Tibial nerve (tissue), 4 donors: Measurements from ENCODE around the gene TKFC.
A peak's percentile ranks its signal among the peaks of the same experiment; 100 is the strongest.

Experiments
- EP300 ChIP-seq, 2 donors: sonication (generic); formaldehyde crosslinking; IDR thresholded peaks; one replicate each; pipeline ENCODE4 v1.6.1; 2017; ENCODE audit warnings: antibody characterized with exemption in 2 of 2, mild to moderate bottlenecking in 1 of 2
- TF ChIP-seq, protein P1 (sequence below), 5 experiments: fragments of 200-600 bp in 3 of 5; fragments of 450-650 bp in 2 of 5; sonication (generic) in 3 of 5; IDR thresholded peaks; one replicate each; pipeline ENCODE4 v1.5.1; 2016 to 2019; ENCODE audit warnings: antibody characterized with exemption in 5 of 5, mild to moderate bottlenecking in 3 of 5, moderate library complexity in 2 of 5

DNA sequence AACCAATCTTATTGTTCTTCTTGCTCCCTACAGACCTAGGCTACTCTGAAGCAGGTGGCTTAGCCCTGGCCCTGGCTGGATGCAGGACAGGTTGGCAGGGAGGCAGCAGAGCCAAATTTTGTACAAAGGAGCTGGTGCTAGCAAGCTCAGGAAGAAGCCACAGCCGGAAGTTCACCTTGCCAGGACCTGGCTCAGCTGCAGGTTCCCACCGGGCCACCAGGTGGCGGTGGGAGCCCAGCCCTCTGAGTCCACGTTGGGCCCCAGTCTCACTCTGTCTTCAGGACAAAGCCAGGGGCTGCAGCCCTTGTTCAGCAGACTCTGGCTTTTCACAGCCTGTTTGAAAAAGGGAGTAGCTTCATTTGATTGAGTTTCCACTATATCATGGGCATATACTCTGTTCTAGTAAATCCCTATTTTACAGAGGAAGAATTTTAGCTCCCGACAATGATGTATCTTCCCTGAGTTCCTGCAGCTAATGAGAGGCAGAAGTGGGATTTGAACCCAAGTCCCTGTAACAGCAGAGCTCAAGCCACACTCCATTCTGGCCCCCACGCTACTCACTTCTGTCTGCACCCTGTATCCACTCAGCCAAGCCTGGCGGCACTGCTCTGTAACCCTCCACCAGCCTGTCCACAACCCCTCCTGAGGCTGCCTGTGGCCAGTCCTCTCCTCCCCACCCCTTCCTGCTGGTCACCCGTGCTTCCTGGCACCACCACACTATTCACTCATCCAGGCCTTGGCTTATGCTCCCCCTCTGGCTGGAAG is 3.3 kb downstream of the TKFC start:
- TF ChIP-seq, protein P1, sequence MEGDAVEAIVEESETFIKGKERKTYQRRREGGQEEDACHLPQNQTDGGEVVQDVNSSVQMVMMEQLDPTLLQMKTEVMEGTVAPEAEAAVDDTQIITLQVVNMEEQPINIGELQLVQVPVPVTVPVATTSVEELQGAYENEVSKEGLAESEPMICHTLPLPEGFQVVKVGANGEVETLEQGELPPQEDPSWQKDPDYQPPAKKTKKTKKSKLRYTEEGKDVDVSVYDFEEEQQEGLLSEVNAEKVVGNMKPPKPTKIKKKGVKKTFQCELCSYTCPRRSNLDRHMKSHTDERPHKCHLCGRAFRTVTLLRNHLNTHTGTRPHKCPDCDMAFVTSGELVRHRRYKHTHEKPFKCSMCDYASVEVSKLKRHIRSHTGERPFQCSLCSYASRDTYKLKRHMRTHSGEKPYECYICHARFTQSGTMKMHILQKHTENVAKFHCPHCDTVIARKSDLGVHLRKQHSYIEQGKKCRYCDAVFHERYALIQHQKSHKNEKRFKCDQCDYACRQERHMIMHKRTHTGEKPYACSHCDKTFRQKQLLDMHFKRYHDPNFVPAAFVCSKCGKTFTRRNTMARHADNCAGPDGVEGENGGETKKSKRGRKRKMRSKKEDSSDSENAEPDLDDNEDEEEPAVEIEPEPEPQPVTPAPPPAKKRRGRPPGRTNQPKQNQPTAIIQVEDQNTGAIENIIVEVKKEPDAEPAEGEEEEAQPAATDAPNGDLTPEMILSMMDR (IDR thresholded peaks at IDR 0.05), result peak; percentile 89 to 96 (median 93)
- TF ChIP-seq EP300 (IDR thresholded peaks at IDR 0.05), result no peak
